COLO668 (cell line): ENCODE results near the gene ZNF618.
"Not testable (repeated sequence)": the region's sequence is repeated elsewhere in the genome, so short reads cannot be mapped to it uniquely, and the experiment has no call there.

Experiments
- DNase-seq: peaks from one replicate; lab custom pipeline; 2025; ENCODE audit not compliant: unreplicated experiment; lab: John Stamatoyannopoulos, UW

The ZNF618 gene

GRCh38 chr9:113985968-113986585, 110.0 kb downstream of the ZNF618 start:
- no peak for DNase-seq

GRCh38 chr9:113986931-113987330, 110.8 kb downstream of the ZNF618 start:
- no peak for DNase-seq

- DNase-seq: no peak
Measured at GRCh38 chr9:113987526-113987925, 111.4 kb downstream of the ZNF618 start.

- DNase-seq: no peak
Measured at GRCh38 chr9:113988385-113989016, 112.4 kb downstream of the ZNF618 start.

GRCh38 chr9:113989017-113989713, 113.1 kb downstream of the ZNF618 start:
- no peak for DNase-seq

- DNase-seq: no peak
Measured at GRCh38 chr9:113989714-113990569, 113.8 kb downstream of the ZNF618 start.

- no peak for DNase-seq
Measured at GRCh38 chr9:113990570-113990907, 114.4 kb downstream of the ZNF618 start.

- no peak for DNase-seq
Measured at GRCh38 chr9:113990975-113991471, 114.9 kb downstream of the ZNF618 start.

GRCh38 chr9:113991714-113992113, 115.6 kb downstream of the ZNF618 start:
- no peak for DNase-seq

- DNase-seq: no peak
Measured at GRCh38 chr9:113992276-113992951, 116.3 kb downstream of the ZNF618 start.

GRCh38 chr9:113992994-113993393, 116.9 kb downstream of the ZNF618 start:
- DNase-seq: no peak

GRCh38 chr9:113993838-113994540, 117.9 kb downstream of the ZNF618 start:
- no peak for DNase-seq

GRCh38 chr9:113995401-113995800, 119.3 kb downstream of the ZNF618 start:
- no peak for DNase-seq

GRCh38 chr9:113995963-113996362, 119.9 kb downstream of the ZNF618 start:
- no peak for DNase-seq

GRCh38 chr9:113996531-113997001, 120.5 kb downstream of the ZNF618 start:
- DNase-seq: no peak

GRCh38 chr9:113997064-113997463, 121.0 kb downstream of the ZNF618 start:
- DNase-seq: not testable (repeated sequence)

GRCh38 chr9:113997610-113998009, 121.5 kb downstream of the ZNF618 start:
- no peak for DNase-seq

- no peak for DNase-seq
Measured at GRCh38 chr9:113998114-113998513, 122.0 kb downstream of the ZNF618 start.

GRCh38 chr9:113998525-113999255, 122.6 kb downstream of the ZNF618 start:
- DNase-seq: no peak
